NCI-H82 treated with DMSO at 0.1 percent for 48 hours (cell line): ENCODE data around the gene IL15RA.
"Not testable (repeated sequence)": the region's sequence is repeated elsewhere in the genome, so short reads cannot be mapped to it uniquely, and the experiment has no call there.

Experiments used
- DNase-seq: peaks from one replicate; lab custom pipeline; 2025; ENCODE audit not compliant: unreplicated experiment; lab: John Stamatoyannopoulos, UW

Gene IL15RA

GRCh38 chr10:6006546-6006945 lies 29.2 kb upstream of the IL15RA start:
- no peak for DNase-seq

GRCh38 chr10:6005856-6006395 lies 28.6 kb upstream of the IL15RA start:
- no peak for DNase-seq

GRCh38 chr10:6005161-6005804 lies 27.9 kb upstream of the IL15RA start:
- DNase-seq: not testable (repeated sequence)

GRCh38 chr10:6002809-6003510 lies 25.6 kb upstream of the IL15RA start:
- no peak for DNase-seq

DNA sequence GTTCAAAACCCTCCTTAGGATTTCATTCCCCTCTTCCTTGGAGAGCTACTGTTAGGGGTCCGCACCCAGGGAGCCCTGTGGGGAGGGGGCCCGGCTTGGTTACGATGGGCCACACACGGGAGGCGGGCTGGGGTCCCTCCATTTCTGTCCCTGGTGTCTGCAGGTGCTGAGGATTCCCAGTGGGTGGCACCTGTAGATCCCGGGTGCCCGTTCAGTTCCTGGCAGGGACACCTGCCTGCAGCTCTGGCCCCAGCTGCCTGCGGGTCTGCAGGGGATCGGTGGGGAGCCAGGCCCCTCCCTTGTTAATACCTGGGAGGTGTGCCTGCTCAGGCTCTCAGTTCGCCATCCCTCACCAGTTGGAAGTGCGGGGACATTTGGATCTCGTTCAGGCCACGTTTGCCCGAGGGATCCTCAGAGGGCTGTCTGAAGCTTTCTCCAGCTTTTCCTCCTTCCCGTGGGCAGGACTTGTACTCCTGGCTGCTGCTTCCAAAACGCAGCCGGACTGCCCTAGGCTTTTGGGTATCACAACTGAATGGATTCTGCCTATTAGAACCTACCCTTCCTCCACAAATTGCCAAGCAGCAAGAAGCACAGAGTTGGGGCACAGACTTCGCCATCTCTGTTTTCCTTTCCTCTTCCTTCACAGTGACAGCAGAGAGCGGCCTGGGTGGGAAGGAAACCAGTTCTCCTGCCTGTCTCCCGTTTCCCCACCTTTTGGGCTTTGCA lies 22.3 kb upstream of the IL15RA start:
- DNase-seq: no peak

GRCh38 chr10:5996696-5997095 lies 19.4 kb upstream of the IL15RA start:
- DNase-seq: no peak

- DNase-seq: no peak
Measured at GRCh38 chr10:5992398-5992797, 15.1 kb upstream of the IL15RA start.

GRCh38 chr10:5991708-5992107 lies 14.4 kb upstream of the IL15RA start:
- DNase-seq: no peak

- DNase-seq: no peak
Measured at GRCh38 chr10:5989756-5990155, 12.4 kb upstream of the IL15RA start.

DNA sequence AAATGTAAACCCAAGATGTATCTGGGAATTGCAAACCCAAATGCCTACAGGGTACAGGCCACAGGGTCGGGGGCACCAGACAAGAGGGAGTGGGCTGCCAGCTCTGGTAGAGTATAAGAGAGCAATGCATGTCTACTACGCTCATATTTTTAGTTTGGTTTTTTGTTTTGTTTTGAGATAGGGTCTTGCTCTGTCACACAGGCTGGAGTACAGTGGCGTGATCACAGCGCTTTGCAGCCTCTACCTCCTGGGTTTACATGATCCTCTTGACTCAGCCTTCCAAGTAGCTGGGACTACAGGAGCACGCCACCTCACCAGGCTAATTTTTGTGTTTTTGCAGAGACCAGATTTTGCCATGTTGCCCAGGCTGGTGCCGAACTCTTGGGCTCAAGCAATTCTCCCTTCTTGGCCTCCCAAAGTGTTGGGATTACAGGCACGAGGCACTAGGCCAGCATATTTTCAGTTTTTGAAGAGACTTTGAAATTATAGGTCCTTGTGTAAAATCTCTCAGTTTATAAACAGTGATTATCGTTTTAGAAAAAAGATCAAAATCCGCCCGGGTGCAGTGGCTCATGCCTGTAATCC lies 11.1 kb upstream of the IL15RA start:
- DNase-seq: no peak

- no peak for DNase-seq
Measured at GRCh38 chr10:5987747-5988146, 10.4 kb upstream of the IL15RA start.

DNA sequence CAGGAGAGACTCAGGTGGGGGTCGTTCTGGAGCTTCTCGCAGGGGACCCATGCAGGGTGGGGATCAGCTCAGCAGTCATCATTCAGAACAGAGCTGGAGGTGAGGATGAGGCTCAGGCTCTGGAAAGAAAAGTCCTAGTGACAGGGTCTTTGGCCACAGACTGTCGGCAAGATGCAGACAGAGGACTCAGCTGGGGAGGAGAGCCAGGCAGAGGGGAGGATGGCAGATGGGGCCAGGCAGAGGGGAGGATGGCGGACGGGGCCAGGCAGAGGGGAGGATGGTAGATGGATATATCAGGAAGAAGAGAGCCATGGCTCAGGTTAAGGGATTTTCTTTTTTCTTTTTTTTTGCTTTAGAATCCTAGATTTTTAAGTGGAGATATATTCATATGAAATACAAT lies 7.7 kb upstream of the IL15RA start:
- no peak for DNase-seq

DNA sequence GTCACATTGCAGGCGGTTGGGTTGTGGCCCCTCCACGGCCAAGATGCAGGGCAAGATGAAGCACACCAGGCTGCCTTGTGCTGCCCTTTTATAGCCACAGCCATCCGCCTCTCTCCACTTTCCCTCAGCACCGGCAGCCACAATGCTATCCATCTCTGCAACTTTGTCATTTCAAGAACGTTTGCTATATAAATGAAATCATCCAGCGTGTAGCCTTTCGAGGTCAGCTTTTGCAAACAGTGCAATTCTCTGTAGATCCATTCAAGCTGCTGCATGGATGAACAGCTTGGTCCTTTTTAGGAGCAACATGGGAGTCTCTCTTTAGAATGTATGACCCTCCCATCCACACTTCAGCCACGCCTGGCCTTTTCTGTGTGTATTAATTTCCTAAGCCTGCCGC lies 6.4 kb upstream of the IL15RA start:
- DNase-seq: no peak

- no peak for DNase-seq
Measured at GRCh38 chr10:5981529-5981928, 4.2 kb upstream of the IL15RA start.

- DNase-seq: no peak
Measured at GRCh38 chr10:5978230-5978489, 817 bp upstream of the IL15RA start.

- no peak for DNase-seq
Measured at GRCh38 chr10:5976512-5977470, 552 bp downstream of the IL15RA start.

- no peak for DNase-seq
Measured at GRCh38 chr10:5975641-5976473, 1.5 kb downstream of the IL15RA start.

DNA sequence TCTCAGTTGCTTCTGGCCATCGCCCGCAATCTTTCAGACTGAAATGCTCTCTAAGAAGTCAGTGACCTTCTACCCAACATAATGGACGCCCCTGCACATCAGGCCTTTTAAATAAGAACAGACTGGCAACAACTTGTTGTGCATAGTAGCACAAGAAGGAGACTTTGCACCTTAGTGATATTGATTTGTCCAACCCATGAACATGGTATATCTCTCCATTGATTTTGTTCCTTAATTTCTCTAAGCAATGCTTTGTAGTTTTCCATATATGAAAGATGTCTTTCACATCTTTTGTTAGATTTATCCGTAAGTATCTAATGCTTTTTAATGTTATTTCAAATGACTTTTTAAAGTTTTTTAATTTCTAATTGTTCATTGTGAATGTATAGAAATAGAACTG lies 4.3 kb downstream of the IL15RA start:
- DNase-seq: no peak

GRCh38 chr10:5971886-5972285 lies 5.5 kb downstream of the IL15RA start:
- DNase-seq: no peak

GRCh38 chr10:5971315-5971832 lies 6.0 kb downstream of the IL15RA start:
- DNase-seq: no peak
